K562 (cell line): ENCODE results near the gene CERS4. TPM values are rescaled to one million over a fixed set of nuclear protein-coding genes. Genes with fewer than 3 reads are reported as not detected.

Source experiments
- ARID2 ChIP-seq: fragments of 450-650 bp; IDR thresholded peaks from 2 replicates; pipeline ENCODE4 v1.6.1; 2017; ENCODE audit warnings: antibody characterized with exemption, mild to moderate bottlenecking
- ASH1L ChIP-seq: fragments of 450-650 bp; IDR thresholded peaks from 2 replicates; pipeline ENCODE4 v1.6.1; 2018; ENCODE audit warnings: borderline replicate concordance, mild to moderate bottlenecking, low read depth; ENCODE audit not compliant: partially characterized antibody
- CBFA2T2 ChIP-seq: fragments of 450-650 bp; conservative IDR thresholded peaks from 2 replicates; pipeline ENCODE4 v1.6.1; 2017; ENCODE audit warnings: mild to moderate bottlenecking
- MTA2 ChIP-seq: fragments of 450-650 bp; IDR thresholded peaks from 2 replicates; pipeline ENCODE4 v1.6.1; 2016; ENCODE audit warnings: low read depth
- POLR2AphosphoS5 ChIP-seq: IDR thresholded peaks from 2 replicates; pipeline ENCODE4 v1.6.1; 2011; ENCODE audit warnings: mild to moderate bottlenecking, low read depth, low read length, moderate library complexity; ENCODE audit not compliant: control insufficient read depth, insufficient read depth
- REST ChIP-seq, 2 experiments: fragments of 450-650 bp; formaldehyde crosslinking in 1 of 2; IDR thresholded peaks; 2 replicates each; pipeline versions ENCODE4 v1.4.0 to v1.6.1; 2014 to 2020; ENCODE audit warnings: mild to moderate bottlenecking in 2 of 2, borderline replicate concordance in 1 of 2, low read depth in 1 of 2
- TFAP4 ChIP-seq: sonication (generic); formaldehyde crosslinking; IDR thresholded peaks from 2 replicates; pipeline ENCODE4 v1.8.0; 2022; ENCODE audit warnings: missing genetic modification reagents, mild to moderate bottlenecking, moderate library complexity, borderline replicate concordance
- ZNF316 ChIP-seq: fragments of 450-650 bp; IDR thresholded peaks from 2 replicates; pipeline ENCODE4 v1.6.1; 2016
- ZNF384 ChIP-seq: IDR thresholded peaks from 2 replicates; pipeline ENCODE4 v1.6.1; 2012; ENCODE audit warnings: low read depth, low read length, improper control_type of control experiment
- polyA plus RNA-seq, 8 experiments: library from polyadenylated mRNA; depleted of rRNA in 4 of 8; stranded (reverse) in 5 of 8; unstranded in 3 of 8; fragments of >200 nt; fragmentation: Nextera tagmentation in 2 of 8; fragmentation: Illumina TruSeq in 1 of 8; extraction: Ambion mirVana in 2 of 8; extraction: Trizol in 1 of 8; gene quantifications; 2 replicates each; pipeline versions ENCODE4 v1.2.1 to v1.2.3, GENCODE V29; 2011 to 2014; ENCODE audit warnings: inconsistent platforms in 1 of 8, missing spikeins in 1 of 8
- total RNA-seq, 7 experiments: library from RNA; depleted of rRNA in 6 of 7; stranded (reverse); fragments of >200 nt in 6 of 7; fragmentation: Illumina TruSeq in 2 of 7; extraction: Trizol in 2 of 7; gene quantifications; 2 replicates each; pipeline versions ENCODE4 v1.2.1 to v1.2.3, GENCODE V29; 2011 to 2021; ENCODE audit warnings: low replicate concordance in 1 of 7
- TF ChIP-seq, protein P1 (sequence below): sonication (generic); formaldehyde crosslinking; IDR thresholded peaks from 2 replicates; pipeline ENCODE4 v1.8.1; 2023; ENCODE audit warnings: mild to moderate bottlenecking, missing genetic modification reagents

Gene CERS4
- total and polyA plus RNA-seq, 9 of the 15 experiments (the other 6 are each of a cell fraction or from before 2014, with no cell fraction given): 0.14 to 4.4 (median 2.9) TPM; not detected in 1

DNA sequence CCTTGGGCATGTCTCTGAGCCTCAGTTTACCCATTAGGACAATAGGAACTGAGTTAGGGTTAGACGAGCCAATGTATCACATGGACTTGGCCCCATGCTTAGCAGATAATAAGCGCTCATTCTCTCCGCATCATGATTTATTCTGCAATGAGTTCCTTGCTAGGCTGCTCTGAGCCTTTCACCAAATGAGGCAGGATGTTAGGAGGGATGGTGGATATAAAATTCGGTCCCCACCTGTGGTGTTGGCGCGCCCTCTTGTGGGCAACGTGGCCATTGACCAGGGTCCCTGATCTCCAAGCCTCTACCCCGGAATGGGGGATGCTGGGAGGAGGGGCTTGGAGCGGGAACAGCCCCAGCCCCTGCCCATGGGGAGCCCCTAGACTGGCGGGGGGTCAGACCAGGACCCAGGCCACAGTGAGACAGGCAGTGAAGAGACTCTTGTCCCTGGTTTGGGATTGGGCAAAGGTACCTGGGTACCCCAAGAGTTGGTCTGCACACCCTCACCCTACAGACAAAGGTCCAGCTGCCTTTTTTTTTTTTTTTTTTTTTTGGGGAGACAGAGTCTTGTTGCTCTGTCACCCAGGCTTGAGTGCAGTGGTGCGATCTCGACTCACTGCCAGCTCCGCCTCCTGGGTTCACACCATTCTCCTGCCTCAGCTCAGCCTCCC, 43.9 kb downstream of the CERS4 start (continued):
- TF ChIP-seq, protein P1, sequence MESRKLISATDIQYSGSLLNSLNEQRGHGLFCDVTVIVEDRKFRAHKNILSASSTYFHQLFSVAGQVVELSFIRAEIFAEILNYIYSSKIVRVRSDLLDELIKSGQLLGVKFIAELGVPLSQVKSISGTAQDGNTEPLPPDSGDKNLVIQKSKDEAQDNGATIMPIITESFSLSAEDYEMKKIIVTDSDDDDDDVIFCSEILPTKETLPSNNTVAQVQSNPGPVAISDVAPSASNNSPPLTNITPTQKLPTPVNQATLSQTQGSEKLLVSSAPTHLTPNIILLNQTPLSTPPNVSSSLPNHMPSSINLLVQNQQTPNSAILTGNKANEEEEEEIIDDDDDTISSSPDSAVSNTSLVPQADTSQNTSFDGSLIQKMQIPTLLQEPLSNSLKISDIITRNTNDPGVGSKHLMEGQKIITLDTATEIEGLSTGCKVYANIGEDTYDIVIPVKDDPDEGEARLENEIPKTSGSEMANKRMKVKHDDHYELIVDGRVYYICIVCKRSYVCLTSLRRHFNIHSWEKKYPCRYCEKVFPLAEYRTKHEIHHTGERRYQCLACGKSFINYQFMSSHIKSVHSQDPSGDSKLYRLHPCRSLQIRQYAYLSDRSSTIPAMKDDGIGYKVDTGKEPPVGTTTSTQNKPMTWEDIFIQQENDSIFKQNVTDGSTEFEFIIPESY (CRISPR knock-in tag): 0 out of 2 replicates have a peak, but pooled peaks have one; percentile 23
- peak; percentile 94 for TF ChIP-seq REST (IDR thresholded peaks at IDR 0.05; ENCODE audit: borderline replicate concordance)
- no peak for TF ChIP-seq REST (CRISPR knock-in tag; IDR thresholded peaks at IDR 0.05; ENCODE audit: low read depth)
- no peak for TF ChIP-seq CBFA2T2
- peak; percentile 60; the same call in 1 of the 2 replicates for TF ChIP-seq TFAP4 (CRISPR knock-in tag)
- 0 out of 2 replicates have a peak, but pooled peaks have one; percentile 31 for TF ChIP-seq ZNF384
- no peak for TF ChIP-seq ZNF316
- TF ChIP-seq POLR2AphosphoS5: no peak
- peak; percentile 96 for TF ChIP-seq ARID2
- TF ChIP-seq MTA2: no peak
- TF ChIP-seq ASH1L: no peak
- TF ChIP-seq, all 486 proteins: peak for 28
